Islet precursor cell (in vitro differentiated cells): Measurements from ENCODE around the gene RPS28.
"Not testable (repeated sequence)": the region's sequence is repeated elsewhere in the genome, so short reads cannot be mapped to it uniquely, and the experiment has no call there.

ENCODE experiments used
- DNase-seq: peaks from one replicate; pipeline ENCODE4 v3.0.0-alpha.2; 2018

RPS28 gene

GRCh38 chr19:8321067-8321985, at the start of gene RPS28, which contains the start of gene NDUFA7:
Gene RPS28 (plus strand): TSS chr19:8321496. CDS start chr19:8321531, 35 bp downstream.
Gene NDUFA7 (minus strand): TSS chr19:8321375. CDS start chr19:8321358, 17 bp downstream.
- peak; percentile 96 for DNase-seq

DNA sequence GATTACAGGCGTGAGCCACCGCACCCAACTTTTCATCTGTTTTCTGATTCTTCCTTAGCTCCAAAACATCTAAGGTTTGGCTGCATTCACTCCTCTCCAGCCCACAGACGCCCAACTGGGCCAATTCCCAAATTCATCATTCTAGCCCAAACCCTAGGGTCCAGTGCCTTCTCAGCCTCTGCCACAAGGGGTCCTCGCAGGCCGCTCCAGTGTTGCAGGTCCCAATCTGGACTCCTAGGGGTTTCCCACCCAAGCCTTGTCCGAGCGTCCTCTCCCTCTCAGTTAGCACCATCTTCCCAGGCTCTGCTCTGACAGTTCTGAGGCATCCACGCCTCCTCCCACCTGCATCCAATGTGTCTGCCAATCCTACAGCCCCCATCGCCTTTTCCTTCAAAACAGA, 44.8 kb upstream of the RPS28 start:
- DNase-seq, result not testable (repeated sequence)

DNA sequence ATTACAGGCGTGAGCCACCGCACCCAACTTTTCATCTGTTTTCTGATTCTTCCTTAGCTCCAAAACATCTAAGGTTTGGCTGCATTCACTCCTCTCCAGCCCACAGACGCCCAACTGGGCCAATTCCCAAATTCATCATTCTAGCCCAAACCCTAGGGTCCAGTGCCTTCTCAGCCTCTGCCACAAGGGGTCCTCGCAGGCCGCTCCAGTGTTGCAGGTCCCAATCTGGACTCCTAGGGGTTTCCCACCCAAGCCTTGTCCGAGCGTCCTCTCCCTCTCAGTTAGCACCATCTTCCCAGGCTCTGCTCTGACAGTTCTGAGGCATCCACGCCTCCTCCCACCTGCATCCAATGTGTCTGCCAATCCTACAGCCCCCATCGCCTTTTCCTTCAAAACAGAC, 30.0 kb upstream of the RPS28 start:
- not testable (repeated sequence) for DNase-seq

- DNase-seq, result no peak
Measured at GRCh38 chr19:8302357-8302691, 19.0 kb upstream of the RPS28 start.

- DNase-seq, result no peak
Measured at GRCh38 chr19:8302734-8303133, 18.6 kb upstream of the RPS28 start.

- DNase-seq, result peak; percentile 93
Measured at GRCh38 chr19:8304841-8305621, 16.3 kb upstream of the RPS28 start.

- no peak for DNase-seq
Measured at GRCh38 chr19:8305798-8306197, 15.5 kb upstream of the RPS28 start.

GRCh38 chr19:8306235-8307054, 14.9 kb upstream of the RPS28 start:
- DNase-seq, result no peak

DNA sequence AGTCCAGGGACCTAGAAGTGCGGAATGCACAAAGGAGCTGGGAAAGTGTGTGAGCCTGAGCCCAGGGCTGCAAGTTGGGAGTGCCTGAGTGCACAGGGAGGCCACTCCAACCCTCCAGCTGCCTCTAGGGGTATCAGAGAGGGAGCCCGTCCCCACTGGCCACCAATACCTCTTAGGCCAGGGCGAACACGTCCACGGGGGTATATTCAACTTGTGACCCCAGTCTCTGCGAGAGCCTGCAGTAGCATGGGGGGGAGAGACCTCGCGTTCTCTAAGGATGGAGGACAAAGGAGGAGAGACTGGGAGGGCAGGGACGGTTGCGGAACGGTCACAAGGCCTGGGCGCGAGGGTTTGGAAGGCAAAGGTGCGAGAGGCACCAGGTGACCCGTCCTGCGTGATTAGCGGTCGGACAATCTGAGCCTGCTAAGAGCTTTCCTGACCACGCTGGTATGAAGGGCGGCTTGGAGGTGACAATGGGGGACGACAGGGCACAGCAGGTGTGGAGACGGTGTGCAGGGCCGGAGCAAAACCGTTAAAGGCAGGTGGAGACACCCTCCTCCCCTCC, 13.8 kb upstream of the RPS28 start:
- DNase-seq, result no peak

DNA sequence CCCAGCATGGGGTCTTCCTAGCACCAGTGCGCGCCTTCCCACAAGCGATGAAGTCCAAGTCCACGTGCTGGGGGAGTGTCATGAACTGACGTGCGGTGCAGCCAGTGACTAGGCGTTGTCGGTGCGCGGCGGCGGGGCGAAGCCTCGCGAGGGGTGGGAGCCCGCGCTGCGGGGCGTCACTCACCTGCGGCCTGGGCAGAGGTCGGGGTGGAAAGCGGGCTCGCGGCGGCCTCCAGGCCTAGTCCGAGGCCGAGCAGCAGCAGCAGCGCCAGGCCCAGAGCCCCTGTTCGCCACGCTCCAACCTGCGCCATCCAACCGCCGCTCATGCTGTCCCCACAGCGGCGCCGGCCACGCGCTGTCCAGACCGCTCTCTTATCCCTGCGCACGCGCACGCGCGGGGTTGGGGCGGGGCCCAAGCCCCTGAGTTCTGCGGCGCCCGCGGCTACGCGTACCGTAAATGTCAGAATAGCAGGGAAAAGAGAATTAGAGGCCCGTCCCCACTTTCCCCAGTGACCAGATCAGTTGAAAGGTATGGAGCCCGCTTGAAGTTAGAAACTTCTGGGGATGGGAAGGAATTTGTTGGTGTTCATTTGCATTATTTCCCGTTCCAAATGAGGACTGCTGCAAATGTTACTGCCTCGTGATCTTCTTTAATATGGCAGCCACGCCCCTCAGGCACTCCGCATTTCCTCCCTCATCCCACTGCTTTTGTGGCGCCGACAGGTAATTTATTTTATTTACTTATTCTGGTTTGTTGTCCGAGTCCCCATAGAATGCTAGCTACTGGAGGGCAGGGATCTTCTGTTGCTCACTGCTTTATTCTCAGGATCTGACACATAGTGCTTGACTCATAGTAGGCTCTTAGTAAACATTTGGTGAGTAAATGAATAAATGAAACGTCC, 13.1 kb upstream of the RPS28 start, which contains the start of gene CD320:
Gene CD320, minus strand, starts transcription at position 394 of the 902 bp plus-strand sequence. Its CDS starts 68 bp downstream, at position 326.
- peak; percentile 93 for DNase-seq

DNA sequence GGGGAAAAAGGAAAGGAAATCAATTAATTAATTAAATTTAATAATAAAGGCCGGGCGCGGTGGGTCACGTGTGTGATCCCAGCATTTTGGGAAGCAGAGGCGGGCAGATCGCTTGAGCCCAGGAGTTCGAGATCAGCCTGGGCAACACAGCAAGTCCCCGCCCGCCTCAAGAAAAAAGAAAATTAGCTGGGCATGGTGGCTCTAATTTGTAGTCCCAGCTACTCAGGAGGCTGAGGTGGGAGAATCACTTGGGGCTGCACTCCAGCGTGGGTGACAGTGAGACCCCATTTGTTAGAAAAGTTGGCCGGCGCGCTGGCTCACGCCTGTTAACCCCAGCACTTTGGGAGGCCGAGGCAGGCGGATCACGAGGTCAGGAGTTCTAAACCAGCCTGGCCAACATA, 12.4 kb upstream of the RPS28 start:
- no peak for DNase-seq

- DNase-seq, result no peak
Measured at GRCh38 chr19:8310342-8311055, 10.8 kb upstream of the RPS28 start.

DNA sequence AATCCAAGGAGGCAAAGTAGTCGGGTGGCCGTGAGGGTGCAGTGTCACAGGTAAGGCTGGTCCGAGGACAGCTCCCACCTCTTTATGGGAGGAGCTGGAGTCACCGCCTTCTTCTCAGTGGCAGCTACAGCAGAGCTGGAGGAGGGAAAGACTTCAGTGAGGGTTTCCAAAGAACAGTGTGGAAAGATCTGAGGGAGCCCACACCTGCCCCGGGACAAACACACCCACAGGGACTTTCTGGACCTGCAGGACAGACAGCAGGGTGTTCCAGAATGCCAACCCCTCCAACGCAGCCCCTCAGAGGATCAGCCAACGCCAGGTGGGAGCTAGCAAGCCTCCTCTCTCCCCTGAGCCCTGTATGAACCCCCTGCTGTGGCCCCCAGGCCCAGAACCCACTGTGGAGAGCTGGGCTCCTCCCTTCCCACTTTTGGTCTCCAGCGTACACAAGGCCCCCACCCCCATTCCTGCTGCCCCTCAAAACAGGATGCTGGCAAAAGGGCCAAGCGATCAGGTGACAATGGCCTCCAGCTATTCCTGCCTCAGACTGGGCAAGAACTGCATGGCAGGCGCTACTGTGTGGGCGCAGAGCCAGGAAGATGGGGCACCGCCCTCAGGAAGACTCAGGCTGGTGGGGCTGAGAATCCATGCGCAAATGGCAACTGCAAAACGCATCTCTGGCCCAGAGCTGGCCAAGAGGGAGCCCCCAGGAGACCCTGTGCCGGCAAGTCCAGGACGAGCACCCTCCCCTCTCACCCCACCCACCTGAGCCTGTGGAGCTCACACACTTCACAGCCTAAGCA, 9.6 kb upstream of the RPS28 start:
- DNase-seq, result no peak

- not testable (repeated sequence) for DNase-seq
Measured at GRCh38 chr19:8314981-8315640, 6.2 kb upstream of the RPS28 start.

GRCh38 chr19:8316351-8317125, 4.8 kb upstream of the RPS28 start:
- DNase-seq, result no peak

DNA sequence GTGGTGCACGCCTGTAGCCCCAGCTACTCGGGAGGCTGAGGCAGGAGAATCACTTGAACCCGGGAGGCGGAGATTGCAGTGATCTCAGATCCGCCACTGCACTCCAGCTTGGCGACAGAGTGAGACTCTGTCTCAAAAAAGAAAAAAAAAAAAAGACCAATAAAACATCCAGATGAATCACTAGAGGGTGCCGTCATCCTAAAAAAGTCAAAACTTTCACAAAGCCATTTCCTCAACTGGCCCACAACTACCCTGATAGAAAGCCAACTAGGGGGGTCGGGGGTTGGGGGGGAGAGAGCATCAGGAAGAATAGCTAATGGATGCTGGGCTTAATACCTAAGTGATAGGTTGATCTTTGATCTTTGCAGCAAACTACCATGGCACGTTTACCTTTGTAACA, 2.5 kb upstream of the RPS28 start:
- not testable (repeated sequence) for DNase-seq

DNA sequence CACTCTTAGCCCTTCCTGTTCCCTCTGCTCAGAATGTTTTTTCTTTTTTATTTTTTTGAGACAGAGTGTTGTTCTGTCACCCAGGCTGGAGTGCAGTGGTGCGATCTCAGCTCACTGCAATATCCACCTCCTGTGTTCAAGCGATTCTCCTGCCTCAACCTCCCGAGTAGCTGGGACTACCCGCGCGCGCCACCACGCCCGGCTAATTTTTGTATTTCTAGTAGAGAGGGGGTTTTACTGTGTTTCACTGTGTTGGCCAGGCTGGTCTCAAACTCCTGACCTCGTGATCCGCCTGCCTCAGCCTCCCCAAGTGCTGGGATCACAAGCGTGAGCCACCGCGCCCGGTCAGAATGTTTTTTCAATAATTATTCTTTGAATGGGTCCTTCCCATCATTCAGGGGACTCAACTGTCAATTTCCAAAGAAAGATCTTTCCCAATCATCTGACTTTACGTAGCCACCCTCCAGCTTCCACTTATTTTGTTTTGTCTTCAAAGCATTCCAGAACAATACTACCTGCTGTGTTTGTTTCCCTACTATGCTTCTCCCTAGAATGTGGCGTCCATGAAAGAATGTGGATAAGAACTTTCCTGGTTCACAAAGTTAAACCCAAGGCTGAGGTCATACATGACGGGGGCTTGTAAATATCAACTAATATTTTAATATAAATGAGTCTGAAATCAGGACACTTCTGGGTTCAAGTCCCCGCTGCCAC, 1.3 kb upstream of the RPS28 start:
- no peak for DNase-seq

DNA sequence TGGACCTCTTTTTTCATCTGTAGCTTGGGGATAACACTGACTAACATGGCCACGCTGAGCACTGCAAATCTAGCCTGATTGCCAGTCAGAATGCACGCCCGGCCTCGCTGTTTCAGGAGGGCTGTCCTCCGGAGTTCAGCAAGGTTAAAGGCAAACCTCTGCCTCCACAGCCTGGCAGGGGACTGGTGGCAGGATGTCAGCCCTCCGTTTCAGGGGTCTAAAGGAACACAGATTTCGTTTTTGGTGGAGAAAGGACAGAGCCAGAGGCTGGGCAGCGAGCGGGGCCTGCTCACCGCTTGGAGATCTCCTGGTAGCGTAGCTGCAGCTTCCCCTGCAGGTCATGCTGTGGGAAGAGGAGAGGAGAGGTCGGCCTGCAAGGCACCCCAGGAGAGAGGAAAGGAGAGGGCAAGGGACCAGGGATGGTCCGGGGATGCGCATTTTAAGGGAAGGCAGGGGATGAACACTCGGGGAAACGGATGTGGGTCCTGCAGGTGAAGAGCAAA, 681 bp upstream of the RPS28 start:
- no peak for DNase-seq
